ENCODE data around the gene SORBS1.

The SORBS1 gene

DNA sequence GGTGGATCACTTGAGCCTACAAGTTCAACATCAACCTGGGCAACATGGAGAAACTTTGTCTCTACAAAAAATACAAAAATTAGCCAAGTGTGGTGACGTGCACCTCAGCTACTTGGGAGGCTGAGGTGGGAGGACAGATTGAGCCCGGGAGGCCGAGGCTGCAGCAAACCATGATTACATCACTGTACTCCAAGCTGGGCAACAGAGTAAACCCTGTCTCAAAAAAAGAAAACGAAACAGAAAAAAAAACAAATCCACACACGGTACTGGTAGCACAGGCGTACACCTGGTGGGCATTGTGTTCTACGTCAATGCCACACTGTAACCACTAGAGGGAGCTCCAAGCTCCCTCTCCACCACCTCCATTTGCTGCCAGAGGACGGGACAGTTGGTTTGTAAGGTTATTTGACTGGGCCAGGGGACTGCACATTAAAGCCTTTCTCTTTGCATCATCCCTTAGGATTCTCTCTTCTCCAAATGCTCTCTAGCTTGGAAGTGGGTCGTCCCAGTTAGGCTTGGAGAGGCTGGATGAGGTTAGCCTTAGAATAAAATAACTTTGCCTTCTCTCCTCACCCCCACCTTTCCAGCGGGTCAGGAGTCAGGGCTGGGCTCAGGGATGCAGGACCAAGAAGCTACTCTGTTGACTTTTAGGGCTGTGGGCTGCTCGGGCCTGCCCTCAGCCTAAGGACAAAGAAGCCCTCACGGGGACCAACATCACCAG, 130.8 kb downstream of the SORBS1 start:
- no peak for FAIRE-seq

DNA sequence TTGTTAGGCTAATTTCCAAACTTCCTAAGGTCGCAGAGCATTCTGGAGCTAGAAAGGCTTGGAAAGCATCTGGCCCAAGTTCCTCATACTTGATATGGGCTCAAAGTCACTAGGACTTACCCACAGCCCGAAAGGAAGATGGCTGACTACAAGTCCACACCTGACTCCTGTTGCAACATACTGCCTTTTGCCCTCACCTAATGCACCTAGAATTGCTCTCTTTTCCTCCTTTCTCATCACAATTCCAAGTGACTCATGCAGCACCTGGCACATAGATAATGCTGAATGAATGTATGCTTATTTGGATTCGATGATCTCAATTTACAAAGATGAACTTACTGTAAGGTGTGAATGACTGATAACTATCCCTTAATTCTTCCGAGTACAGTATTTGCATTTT, 131.5 kb downstream of the SORBS1 start:
- FAIRE-seq: no peak

DNA sequence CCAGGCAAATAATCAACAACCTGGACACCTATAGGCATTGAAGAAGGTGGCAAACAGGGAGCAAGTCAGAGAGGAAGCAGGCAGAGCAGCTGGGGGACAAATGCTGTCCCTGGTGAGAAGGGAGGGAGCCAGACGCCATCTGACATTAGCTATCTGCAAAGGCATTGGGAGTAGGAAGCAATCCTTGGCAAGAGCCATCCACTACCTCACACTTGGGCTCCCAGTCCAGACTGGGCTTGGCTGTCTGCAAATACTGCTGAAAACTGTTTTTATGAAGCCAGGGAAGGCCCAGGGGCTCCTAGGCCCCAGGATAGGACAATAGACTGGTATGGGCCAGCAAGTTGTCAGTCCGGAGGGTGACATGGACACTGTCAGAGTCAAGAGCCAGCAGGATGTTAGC, 132.5 kb downstream of the SORBS1 start:
- FAIRE-seq: no peak

DNA sequence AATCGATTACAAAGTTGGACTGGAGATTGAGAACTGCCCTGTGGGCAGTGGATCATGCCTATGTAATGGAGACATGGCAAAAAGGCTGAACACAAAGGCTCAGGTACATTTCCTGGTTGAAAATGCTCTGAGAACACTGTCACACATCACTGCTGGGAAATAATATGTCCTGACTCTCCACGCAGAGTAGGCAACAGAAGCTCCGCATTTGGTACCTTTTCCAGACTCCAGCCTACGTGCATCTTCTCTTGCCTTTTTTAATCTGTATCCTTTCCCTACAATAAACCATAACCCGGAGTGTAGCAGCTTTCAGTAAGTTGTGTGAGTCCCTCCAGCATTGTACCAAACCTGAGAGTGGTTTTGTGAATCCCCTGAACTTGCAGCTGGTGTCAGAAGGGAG, 134.7 kb downstream of the SORBS1 start:
- no peak for FAIRE-seq

DNA sequence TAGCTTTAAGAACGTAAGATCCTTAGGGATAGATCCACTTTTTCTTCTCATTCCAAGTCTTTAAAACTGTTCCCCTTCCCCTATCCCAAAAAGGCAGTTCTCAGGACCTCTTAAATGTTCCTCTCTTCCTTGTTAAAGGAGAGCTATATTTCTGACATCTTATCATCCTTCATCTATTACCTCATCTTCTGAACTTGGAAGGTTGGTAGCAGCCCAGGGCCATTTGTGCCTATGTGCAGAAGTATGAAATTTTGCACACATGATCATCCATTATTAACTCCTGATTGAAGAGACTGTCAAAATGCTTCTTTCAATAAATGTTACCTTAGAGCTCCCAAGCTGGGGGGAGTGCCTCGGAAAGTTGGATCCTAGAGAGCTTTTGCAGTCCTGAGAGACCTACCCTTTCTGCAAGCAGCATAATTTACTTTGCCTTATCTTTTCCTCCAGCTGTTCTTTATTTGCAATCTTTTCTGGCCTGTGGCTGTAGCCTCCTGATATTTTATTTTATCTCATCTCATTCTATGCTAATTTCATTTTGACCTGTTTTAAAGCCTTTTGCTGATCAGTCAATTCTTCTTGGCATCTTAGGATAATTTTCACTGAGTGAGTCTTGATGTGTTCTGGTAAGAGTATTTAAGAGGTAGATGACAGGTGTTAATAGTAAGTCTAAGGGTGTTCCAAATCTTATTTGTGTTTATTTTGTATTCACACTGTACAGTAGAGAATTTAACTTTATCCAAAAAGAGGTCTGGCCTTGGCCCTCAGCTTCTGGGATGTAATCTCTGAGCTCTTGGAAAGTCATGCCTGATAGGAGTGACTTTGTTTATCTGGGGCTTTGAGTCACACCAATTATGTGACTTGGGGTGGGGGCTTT, 135.3 kb downstream of the SORBS1 start:
- FAIRE-seq: no peak

DNA sequence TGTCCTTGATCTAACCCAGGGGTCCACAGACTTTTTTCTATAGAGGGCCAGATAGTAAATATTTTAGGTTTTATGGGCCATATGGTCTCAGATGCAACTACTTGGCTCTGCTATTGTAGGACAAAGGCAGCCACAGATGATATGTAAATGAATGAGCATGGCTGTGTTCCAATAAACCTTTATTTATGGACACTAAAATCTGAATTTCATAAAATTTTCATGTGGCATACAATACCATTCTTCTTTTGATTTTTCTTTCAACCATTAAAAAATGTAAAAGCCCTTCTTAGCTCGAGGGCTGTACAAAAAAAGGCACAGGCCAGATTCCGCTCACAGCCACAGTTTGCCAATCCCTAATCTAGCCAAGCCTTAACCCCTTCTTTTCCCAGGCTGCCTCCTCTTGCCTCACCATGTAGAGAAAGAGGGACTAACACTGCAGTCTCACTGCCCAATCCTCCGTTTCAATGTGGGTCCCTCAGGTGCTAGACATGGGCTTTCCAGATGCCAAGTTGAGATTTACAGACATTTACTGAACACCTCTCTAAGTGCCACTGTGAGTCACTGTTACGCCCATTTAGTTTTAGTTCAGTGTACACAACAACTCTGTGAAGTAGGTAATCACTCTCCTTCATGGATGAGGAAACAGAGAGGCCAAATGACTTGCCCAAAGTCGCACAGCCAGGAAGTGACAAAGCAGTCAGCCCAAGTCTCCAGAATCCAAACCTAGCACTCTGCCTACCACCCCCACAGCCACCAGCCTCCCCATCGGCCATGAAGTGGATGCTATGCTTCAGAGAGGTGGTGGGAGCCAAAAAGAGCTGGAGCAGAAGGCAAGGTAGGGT, 137.8 kb downstream of the SORBS1 start:
- FAIRE-seq: no peak

DNA sequence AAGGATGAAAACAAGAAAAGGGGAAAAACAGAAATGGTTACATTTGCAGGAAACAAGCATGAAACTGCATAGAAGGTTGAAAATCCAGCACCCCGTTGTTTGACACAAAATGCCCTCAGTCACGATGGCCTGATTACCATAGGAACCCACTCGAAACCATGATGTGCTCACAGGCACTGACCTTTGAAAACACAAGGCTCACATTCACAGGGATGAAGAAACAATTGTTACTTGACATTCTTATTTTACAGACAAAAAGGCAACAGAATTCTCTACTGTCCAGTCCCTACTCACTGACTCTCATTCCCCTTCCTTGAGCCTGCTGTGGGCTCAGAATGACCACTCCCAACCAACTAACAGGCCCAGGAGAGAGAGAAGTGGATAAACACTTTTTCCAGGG, 138.9 kb downstream of the SORBS1 start:
- no peak for FAIRE-seq

DNA sequence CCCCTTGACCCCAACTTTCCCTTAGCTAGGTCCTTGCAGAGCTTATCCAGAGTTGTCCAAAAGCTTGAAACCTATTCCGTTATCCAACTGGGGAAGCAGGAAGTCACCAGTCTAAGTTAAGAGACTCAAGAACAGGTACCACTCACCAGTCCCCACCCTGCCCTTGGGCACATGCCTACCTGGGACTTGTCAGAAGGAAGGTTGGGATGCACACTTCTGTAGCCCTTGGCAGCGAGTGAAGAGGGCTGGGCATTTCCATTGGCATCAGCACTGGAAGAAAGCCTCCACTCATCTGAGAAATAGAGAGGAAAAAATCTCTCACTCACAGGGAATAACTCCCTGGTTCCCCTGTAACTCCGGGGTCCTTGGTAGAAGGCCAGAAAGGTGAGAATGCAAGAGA, 139.4 kb downstream of the SORBS1 start:
- FAIRE-seq: no peak

DNA sequence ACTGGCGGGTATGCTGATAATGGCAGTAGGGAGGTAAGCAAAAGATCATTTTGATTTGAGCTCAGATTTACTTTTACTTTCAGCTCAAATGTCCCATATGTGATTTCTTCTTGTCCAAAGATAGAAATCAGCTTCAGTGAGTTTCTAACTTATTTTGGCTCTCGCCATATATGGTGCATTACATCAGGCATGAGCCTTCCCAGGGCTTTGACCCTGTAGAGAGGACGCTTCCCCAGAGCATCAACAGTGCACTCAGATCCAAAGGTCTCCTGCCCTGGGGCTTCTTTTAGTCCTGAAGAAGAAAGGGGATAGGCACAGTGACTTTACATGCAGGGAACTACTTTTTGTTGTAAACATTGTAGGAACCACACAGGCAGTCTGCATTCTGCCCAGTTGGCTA, 141.8 kb downstream of the SORBS1 start:
- FAIRE-seq: no peak

DNA sequence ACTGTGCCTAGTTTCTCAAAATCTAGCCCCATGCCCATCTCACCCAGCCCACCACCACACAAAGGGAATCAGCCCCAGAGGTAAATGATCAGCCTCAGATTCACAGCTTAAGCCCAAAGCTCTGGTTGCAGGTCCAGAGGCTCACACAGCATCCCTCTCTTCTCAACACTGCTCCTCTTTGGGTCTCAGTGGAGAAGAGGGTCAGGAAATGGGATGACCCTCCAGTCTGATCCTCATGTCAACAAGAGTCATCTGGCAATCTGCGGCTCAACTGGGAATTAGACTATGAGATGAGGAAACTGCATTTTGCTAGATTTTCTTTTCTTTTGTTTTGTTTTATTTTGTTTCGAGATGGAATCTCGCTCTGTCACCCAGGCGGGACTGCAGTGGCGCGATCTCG, 144.2 kb downstream of the SORBS1 start:
- FAIRE-seq: no peak

DNA sequence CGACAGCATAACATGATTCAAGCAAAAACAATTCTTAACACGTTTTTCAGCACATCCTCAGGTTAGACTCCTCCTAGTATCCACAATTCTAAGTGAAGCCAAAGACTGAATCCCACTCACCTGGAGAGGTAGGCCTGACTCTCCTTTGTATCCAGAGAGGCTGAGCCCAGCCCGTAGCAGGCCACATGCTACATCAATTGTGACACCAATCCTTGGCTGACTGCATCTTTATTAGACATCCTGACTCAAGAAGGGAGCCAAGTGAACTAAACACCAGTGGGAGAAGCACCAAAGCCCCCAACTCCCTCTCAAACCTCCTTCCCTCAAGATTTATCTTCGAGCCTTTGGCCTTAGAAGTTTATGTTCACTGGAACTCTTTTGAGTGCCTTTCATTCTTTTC, 144.9 kb downstream of the SORBS1 start:
- FAIRE-seq: no peak

DNA sequence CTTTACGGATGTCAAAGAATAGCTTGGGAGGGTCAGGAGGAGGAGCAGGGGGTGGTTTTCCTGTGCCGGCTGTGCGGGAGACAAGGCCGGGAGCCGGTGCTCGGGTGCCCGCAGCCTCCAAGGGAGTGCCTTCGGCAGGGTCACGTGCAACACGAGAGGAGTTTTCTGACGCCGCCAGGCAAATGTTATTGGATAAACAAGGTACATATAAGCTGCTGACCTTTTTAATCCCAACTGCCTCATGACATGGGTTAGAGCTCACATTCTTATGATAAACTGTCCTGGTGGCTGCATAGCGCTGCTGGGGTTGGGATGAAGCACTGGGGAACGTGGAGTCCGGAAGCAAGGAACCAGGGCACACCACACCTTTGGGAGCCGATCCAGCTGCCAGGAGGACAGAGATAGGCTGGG, 145.5 kb downstream of the SORBS1 start:
- no peak for FAIRE-seq

DNA sequence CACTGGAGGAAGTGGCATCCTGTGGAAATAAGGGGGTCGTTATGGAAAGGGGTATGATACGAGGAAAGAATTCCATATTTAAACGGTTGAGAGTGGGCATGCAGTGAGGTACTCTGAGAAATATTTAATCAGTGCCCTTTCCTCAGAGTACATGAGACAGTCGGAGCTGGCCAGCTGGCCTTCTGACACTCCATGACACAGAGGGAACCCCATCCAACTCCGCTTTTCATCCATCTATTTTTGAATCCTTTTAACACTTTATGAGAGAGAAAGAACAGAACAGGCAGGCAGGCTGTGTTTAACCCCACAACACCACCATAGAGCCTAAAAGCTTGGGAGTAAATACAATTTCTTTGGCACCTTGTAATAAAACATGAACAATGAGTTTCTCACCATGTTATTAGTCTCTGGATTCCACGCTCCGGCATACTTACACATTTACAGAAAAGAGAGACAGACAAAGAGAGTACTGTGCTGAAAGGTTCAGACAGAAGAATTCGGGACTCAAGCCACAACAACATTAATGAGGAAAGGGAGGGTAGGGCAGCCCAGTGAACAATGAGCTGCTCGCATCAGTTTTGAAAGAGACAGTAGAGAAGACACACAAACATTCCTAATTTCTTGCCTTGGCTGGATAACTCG, 146.2 kb downstream of the SORBS1 start:
- FAIRE-seq: no peak

DNA sequence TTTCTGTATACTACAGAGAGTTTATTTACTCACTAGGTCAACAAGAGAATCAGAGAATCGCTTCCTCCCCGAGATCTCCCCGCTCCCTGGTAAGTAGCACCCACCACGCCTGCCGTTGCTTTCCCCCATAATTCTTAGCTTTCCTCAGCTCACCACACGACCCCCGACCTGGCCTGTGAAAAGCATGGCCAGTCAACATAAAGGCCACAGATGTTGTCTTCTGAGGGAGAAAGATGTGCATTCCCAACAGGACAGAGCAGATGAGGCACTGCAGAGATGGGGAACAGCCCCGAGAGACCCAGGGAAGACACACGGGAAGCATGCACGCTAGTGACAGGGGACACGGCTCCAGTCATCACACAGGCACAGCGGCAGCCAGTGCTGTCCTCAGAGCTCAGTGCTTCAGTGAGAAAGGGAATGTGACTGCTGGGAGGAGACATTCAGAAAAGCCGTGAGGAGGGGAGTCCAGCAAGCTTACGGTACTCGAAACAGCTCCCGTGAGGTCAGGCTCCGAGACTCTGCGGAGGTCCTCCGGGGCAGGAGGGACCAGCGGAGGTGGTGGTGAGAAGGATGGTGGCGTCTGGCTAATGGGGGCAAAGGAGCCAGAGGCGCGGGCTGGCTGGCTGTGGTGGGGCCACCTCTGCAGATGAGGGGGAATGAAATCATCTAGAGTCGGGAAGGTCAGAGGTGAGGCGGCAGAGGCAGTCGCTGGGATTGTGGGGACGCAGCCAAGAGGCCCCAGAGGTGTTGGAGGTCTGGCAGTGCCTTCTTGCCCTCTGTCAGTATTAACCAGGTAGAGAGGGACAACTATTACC, 146.9 kb downstream of the SORBS1 start:
- no peak for FAIRE-seq

DNA sequence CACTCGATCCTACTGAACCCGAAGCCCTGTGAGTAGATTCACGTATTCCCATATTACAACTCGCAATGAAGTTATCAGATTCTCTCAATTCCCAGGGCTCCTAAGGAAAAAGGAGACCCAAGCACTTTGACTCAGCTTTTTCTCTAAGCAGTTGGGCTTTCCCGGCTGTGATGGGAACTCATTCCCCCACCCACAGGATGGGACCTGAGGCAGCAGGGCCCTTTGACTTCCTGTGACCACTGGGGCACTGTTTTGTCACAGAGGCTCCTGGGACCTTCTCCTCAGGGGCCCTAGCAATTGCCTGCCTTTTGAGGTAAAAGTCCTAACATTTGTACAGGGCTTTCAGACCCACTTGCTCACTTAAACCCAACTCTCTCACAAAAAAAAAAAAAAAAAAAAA, 147.6 kb downstream of the SORBS1 start:
- no peak for FAIRE-seq

DNA sequence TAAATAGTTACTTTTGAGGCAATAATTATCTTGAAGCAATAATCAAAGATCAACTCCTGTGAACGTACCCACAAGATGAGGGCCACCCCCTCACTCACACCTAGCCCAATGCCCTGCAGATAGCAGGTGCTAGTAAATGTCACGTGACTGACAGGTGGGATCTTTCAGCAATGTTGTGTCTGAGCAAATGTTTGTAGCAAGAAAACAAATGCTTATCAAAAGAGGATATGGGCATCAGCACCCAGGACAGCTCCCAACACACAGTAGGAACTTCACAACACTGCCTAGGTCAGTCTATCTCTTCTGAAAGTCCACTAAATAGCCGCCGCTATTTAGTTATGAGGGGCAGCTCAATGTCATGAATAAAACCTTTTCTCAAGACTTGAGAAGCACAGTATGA, 149.5 kb downstream of the SORBS1 start:
- FAIRE-seq: no peak

DNA sequence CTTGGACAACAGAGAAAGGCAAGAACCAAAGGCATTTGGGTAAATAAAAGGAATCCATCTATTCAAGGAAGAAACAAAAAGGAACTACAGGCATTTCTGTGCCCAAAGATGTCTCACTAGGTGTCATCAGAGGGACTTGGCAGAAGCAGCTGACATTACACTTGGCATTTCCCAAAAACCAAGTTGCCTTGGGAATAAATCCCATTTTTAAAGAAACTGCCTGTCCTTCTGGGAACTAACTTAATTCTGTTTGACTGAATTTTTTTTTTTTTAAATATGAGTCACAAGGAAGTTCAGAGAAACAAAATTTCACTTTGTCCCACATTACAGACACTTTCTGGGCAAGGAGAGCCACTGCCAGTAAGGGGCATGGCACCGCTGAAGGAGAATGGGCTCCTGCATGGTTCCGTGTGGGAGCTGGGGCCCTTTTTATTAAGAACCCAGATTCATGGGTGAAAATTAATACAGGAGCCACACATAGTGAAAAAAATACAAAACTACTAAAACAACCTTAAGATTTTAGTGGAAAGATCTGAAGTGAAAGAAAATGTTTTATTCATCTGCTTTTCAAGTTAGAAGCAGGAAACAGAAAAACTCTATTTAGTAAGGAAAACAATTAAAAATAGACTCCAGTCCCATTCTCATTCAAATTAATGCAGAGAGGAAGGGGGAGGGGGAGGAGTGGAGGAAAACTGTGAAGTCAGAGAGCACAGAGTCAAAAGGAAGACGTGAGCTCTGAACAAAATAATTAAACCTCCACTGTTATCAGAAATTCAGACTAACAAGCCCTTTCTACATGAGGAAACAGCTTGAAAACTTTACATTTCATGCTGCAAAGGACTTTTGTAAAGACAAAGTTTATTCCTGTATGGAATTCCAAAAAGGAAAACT, 151.9 kb downstream of the SORBS1 start:
- FAIRE-seq: peak; percentile 38

DNA sequence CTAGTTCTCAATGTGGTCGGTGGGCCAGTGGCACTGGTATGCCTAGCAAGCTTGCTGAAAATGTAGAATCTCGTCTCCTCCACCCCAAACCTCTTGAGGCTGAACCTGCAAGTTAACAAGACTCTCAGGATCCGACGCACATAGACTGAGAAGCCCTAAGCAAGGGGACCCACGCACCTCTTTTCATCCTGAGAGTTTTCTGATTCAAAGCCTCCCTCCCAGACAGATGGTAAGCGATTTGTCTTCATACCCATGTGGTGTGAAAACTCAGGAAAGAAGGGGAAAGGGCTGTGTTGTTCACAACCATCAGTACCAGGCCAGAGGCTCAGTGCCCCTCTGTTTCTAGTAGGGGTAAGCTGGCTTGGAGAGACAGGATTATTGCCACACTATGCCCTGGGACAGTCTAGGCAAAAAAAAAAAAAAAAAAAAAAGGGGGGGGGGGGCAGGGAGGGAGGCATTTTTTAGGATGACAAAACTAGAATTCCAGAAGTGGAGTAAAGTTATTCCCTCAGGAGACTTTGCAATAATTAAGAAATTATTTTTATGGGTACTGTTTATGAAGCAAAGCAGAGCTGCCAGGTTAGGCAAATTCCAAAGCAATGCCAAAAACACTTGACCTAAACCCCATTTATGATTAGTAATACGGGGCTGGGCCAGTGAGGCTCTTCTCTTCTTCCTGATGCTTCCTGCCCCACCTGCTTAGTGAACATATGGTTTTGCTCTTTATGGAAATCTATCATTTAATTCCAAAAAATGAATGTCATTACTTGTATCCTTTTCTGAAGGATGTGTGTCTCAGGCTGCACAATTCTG, 152.8 kb downstream of the SORBS1 start:
- no peak for FAIRE-seq

DNA sequence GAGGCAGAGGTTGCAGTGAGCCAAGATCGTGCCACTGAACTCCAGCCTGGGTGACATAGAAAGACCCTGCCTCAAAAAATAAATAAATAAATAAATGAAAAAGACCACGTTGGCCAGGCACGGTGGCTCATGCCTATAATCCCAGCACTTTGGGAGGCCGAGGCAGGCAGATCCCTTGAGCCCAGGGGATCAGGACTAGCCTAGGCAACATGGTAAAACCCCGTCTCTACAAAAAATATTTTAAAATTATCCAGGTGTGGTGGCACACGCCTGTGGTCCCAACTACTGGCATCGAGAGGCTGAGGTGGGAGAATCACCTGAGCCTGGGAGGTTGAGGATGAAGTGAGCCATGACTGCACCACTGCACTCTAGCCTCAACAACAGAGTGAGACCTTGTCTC, 153.6 kb downstream of the SORBS1 start:
- FAIRE-seq: no peak

DNA sequence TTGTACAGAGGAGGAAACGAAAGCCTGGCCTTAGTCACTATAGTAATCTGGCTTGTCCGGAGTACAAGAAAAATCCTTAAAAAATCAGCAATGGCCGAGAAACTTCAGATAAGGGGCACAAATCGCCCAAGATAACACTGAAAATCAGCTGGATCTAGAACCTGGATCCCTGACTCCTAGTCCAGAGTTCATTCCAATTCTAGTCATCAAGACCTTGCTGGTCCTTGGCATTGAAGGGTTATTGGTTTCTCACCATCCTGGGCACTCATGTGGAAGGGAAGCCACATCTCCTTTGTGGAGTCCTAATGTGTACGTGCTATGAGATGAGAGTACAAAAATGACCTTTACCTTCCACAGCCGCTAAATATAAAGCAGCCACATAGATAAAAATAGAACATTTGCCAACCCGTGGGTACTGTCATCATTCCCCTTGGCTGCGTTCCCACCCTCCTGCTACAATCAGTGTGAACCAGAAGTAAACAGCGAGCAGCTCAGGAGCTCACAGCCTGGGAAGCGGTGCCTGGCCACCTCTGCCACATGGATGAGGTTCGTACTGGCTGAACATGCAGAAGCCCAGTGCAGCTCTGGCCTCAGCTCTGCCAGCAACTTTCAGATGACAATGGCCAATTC, 154.4 kb downstream of the SORBS1 start:
- FAIRE-seq: peak; percentile 99

All from islet of Langerhans (tissue), 1 donor.